HepG2 (cell line): ENCODE measurements around the gene ARHGEF39. TPM values are rescaled to one million over a fixed set of nuclear protein-coding genes. Genes with fewer than 3 reads are reported as not detected.

Experiments
- DMAP1 ChIP-seq: IDR thresholded peaks from 2 replicates; pipeline ENCODE4 v1.6.1; 2016
- DPF2 ChIP-seq: sonication (generic); formaldehyde crosslinking; IDR thresholded peaks from 2 replicates; pipeline ENCODE4 v1.4.0; 2020; ENCODE audit warnings: mild to moderate bottlenecking, low read depth, missing genetic modification reagents, borderline replicate concordance
- ELF4 ChIP-seq: sonication (generic); formaldehyde crosslinking; IDR thresholded peaks from 2 replicates; pipeline ENCODE4 v1.5.0; 2020; ENCODE audit warnings: missing genetic modification reagents, mild to moderate bottlenecking, moderate library complexity, borderline replicate concordance
- FOXO1 ChIP-seq: sonication (generic); formaldehyde crosslinking; IDR thresholded peaks from 2 replicates; pipeline ENCODE4 v1.4.0; 2020; ENCODE audit warnings: missing genetic modification reagents
- KLF9 ChIP-seq: IDR thresholded peaks from 2 replicates; pipeline ENCODE4 v1.6.1; 2016; ENCODE audit warnings: low read depth
- MBNL3 ChIP-seq: fragments of 250-450 bp; sonication (Bioruptor Pico); conservative IDR thresholded peaks from 2 replicates; pipeline ENCODE4 v1.8.0; 2022; ENCODE audit warnings: mild to moderate bottlenecking, inconsistent platforms
- MTA1 ChIP-seq: sonication (generic); formaldehyde crosslinking; IDR thresholded peaks from 2 replicates; pipeline ENCODE4 v1.4.0; 2020; ENCODE audit warnings: missing genetic modification reagents, mild to moderate bottlenecking, borderline replicate concordance
- MTA3 ChIP-seq: sonication (generic); formaldehyde crosslinking; IDR thresholded peaks from 2 replicates; pipeline ENCODE4 v1.4.0; 2020; ENCODE audit warnings: missing genetic modification reagents
- PAWR ChIP-seq: sonication (generic); formaldehyde crosslinking; IDR thresholded peaks from 2 replicates; pipeline ENCODE4 v1.4.0; 2020; ENCODE audit warnings: missing genetic modification reagents, mild to moderate bottlenecking, borderline replicate concordance
- RARA ChIP-seq: IDR thresholded peaks from 2 replicates; pipeline ENCODE4 v1.6.1; 2016; ENCODE audit warnings: missing genetic modification reagents, missing compliant biosample characterization
- RFXANK ChIP-seq: IDR thresholded peaks from 2 replicates; pipeline ENCODE4 v1.6.1; 2016
- ZFP36L2 ChIP-seq: sonication (generic); formaldehyde crosslinking; IDR thresholded peaks from 2 replicates; pipeline ENCODE4 v1.4.0; 2020; ENCODE audit warnings: missing genetic modification reagents
- ZFYVE20 ChIP-seq: sonication (generic); formaldehyde crosslinking; IDR thresholded peaks from 2 replicates; pipeline ENCODE4 v1.8.0; 2023; ENCODE audit warnings: low read depth, mild to moderate bottlenecking, moderate library complexity, missing genetic modification reagents, borderline replicate concordance
- ZNF20 ChIP-seq: sonication (generic); formaldehyde crosslinking; IDR thresholded peaks from 2 replicates; pipeline ENCODE4 v1.4.0; 2020; ENCODE audit warnings: mild to moderate bottlenecking, moderate library complexity, missing genetic modification reagents
- ZNF263 ChIP-seq: sonication (generic); formaldehyde crosslinking; IDR thresholded peaks from 2 replicates; pipeline ENCODE4 v1.4.0; 2020; ENCODE audit warnings: missing genetic modification reagents
- ZNF382 ChIP-seq: sonication (generic); formaldehyde crosslinking; IDR thresholded peaks from 2 replicates; pipeline ENCODE4 v1.5.0; 2020; ENCODE audit warnings: missing genetic modification reagents, mild to moderate bottlenecking, borderline replicate concordance
- ZNF563 ChIP-seq: sonication (generic); formaldehyde crosslinking; IDR thresholded peaks from 2 replicates; pipeline ENCODE4 v1.8.0; 2022; ENCODE audit warnings: mild to moderate bottlenecking, moderate library complexity, missing genetic modification reagents
- ZNF619 ChIP-seq: sonication (generic); formaldehyde crosslinking; IDR thresholded peaks from 2 replicates; pipeline ENCODE4 v1.4.0; 2020; ENCODE audit warnings: mild to moderate bottlenecking, missing genetic modification reagents
- ZNF891 ChIP-seq: sonication (generic); formaldehyde crosslinking; IDR thresholded peaks from 2 replicates; pipeline ENCODE4 v1.5.0; 2020; ENCODE audit warnings: mild to moderate bottlenecking, missing genetic modification reagents
- ZSCAN20 ChIP-seq: sonication (generic); formaldehyde crosslinking; IDR thresholded peaks from 2 replicates; pipeline ENCODE4 v1.4.0; 2020; ENCODE audit warnings: missing genetic modification reagents, mild to moderate bottlenecking, borderline replicate concordance
- polyA plus RNA-seq, 8 experiments: library from polyadenylated mRNA; depleted of rRNA in 3 of 8; stranded (reverse) in 7 of 8; unstranded in 1 of 8; fragments of >200 nt; fragmentation: Illumina TruSeq in 4 of 8; extraction: Trizol in 4 of 8; gene quantifications; 2 replicates each; pipeline versions ENCODE4 v1.2.1 to v1.2.3, GENCODE V29; 2011 to 2016; ENCODE audit warnings: low read depth in 4 of 8, missing spikeins in 1 of 8, mixed read lengths in 1 of 8; ENCODE audit not compliant: insufficient read depth in 1 of 8
- total RNA-seq, 5 experiments: library from RNA; depleted of rRNA; stranded (reverse); fragments of >200 nt; fragmentation: Illumina TruSeq; extraction: Trizol; gene quantifications; 2 replicates each; pipeline ENCODE4 v1.2.3, GENCODE V29; 2016; ENCODE audit warnings: low read depth in 1 of 5
- TF ChIP-seq, protein P1 (sequence below): sonication (generic); formaldehyde crosslinking; IDR thresholded peaks from 2 replicates; pipeline ENCODE4 v1.8.0; 2022; ENCODE audit warnings: missing genetic modification reagents, mild to moderate bottlenecking, moderate library complexity, borderline replicate concordance
- TF ChIP-seq, protein P2 (sequence below): sonication (generic); formaldehyde crosslinking; IDR thresholded peaks from 2 replicates; pipeline ENCODE4 v1.4.0; 2020; ENCODE audit warnings: low read depth, mild to moderate bottlenecking, missing genetic modification reagents
- TF ChIP-seq, protein P3 (sequence below): sonication (generic); formaldehyde crosslinking; IDR thresholded peaks from 2 replicates; pipeline ENCODE4 v1.5.1; 2020; ENCODE audit warnings: mild to moderate bottlenecking, missing genetic modification reagents
- TF ChIP-seq, protein P4 (sequence below): sonication (generic); formaldehyde crosslinking; IDR thresholded peaks from 2 replicates; pipeline ENCODE4 v1.4.0; 2020; ENCODE audit warnings: missing genetic modification reagents, low read depth, mild to moderate bottlenecking, borderline replicate concordance

ARHGEF39 gene
- total and polyA plus RNA-seq, 2 of the 13 experiments (the other 11 are each of a cell fraction or from before 2014, with no cell fraction given): 11.2 to 12.3 TPM

DNA sequence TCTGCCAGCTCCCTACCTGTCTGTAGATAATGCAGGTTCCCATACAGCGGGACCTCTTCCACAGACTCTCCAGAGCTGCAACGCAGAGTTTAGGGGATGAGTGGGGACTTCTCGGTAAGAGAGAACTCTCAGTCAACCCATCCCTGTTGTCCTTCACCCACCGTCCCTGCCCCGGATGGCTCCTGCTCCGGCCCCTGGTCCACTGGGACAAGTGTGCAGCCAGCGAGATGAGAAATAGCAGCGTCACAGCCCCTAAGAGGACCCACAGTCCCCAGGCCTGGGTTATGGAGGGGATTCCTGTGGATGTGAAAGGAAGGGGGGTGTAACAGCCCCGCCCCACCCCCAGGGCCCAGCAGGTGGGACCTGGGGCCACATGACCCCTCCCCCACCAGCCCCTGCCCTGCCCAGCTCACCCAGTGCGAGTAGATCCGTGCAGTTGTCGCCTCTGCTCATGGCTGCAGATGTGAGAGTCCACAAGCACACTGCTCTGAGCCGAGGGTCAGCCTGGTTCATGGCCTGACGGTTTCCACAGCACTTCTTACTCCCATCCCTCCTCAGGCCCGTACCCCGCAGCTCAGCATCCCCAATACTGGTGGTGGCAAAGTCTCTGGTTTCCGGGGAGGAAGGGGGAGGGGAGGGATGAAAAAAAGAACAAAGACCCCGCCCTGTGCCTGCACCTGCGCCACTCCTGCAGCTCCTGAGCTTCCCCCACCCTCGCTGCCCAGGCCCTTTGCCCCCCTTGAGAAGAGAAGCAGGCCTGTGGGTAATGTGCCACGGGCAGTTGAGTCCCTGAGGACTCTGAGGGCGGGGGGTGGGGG is 14.4 kb downstream of the ARHGEF39 start, which contains the start of gene SIT1 (continued):
- TF ChIP-seq, protein P1, sequence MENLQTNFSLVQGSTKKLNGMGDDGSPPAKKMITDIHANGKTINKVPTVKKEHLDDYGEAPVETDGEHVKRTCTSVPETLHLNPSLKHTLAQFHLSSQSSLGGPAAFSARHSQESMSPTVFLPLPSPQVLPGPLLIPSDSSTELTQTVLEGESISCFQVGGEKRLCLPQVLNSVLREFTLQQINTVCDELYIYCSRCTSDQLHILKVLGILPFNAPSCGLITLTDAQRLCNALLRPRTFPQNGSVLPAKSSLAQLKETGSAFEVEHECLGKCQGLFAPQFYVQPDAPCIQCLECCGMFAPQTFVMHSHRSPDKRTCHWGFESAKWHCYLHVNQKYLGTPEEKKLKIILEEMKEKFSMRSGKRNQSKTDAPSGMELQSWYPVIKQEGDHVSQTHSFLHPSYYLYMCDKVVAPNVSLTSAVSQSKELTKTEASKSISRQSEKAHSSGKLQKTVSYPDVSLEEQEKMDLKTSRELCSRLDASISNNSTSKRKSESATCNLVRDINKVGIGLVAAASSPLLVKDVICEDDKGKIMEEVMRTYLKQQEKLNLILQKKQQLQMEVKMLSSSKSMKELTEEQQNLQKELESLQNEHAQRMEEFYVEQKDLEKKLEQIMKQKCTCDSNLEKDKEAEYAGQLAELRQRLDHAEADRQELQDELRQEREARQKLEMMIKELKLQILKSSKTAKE (CRISPR knock-in tag): no peak
- TF ChIP-seq MTA3 (CRISPR knock-in tag): no peak
- no peak for TF ChIP-seq ZNF263 (CRISPR knock-in tag)
- no peak for TF ChIP-seq RARA
- no peak for TF ChIP-seq PAWR (CRISPR knock-in tag)
- TF ChIP-seq DMAP1 (CRISPR knock-in tag): no peak
- TF ChIP-seq, protein P2, sequence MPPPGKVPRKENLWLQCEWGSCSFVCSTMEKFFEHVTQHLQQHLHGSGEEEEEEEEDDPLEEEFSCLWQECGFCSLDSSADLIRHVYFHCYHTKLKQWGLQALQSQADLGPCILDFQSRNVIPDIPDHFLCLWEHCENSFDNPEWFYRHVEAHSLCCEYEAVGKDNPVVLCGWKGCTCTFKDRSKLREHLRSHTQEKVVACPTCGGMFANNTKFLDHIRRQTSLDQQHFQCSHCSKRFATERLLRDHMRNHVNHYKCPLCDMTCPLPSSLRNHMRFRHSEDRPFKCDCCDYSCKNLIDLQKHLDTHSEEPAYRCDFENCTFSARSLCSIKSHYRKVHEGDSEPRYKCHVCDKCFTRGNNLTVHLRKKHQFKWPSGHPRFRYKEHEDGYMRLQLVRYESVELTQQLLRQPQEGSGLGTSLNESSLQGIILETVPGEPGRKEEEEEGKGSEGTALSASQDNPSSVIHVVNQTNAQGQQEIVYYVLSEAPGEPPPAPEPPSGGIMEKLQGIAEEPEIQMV (CRISPR knock-in tag): no peak
- no peak for TF ChIP-seq ZNF20 (CRISPR knock-in tag)
- no peak for TF ChIP-seq KLF9 (CRISPR knock-in tag)
- no peak for TF ChIP-seq ZNF382 (CRISPR knock-in tag)
- no peak for TF ChIP-seq ZNF563 (CRISPR knock-in tag)
- no peak for TF ChIP-seq ZNF619 (CRISPR knock-in tag)
- TF ChIP-seq ELF4 (CRISPR knock-in tag): no peak
- TF ChIP-seq RFXANK: no peak
- no peak for TF ChIP-seq ZSCAN20
- TF ChIP-seq, protein P3, sequence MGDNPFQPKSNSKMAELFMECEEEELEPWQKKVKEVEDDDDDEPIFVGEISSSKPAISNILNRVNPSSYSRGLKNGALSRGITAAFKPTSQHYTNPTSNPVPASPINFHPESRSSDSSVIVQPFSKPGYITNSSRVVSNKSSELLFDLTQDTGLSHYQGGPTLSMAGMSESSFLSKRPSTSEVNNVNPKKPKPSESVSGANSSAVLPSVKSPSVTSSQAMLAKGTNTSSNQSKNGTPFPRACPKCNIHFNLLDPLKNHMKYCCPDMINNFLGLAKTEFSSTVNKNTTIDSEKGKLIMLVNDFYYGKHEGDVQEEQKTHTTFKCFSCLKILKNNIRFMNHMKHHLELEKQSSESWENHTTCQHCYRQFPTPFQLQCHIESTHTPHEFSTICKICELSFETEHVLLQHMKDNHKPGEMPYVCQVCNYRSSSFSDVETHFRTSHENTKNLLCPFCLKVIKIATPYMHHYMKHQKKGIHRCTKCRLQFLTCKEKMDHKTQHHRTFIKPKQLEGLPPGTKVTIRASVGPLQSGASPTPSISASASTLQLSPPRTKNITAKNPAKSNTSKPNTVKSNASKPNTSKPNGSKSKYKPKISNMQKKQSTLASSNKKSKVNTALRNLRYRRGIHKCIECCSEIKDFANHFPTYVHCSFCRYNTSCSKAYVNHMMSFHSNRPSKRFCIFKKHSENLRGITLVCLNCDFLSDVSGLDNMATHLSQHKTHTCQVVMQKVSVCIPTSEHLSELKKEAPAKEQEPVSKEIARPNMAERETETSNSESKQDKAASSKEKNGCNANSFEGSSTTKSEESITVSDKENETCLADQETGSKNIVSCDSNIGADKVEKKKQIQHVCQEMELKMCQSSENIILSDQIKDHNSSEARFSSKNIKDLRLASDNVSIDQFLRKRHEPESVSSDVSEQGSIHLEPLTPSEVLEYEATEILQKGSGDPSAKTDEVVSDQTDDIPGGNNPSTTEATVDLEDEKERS (CRISPR knock-in tag): no peak
- no peak for TF ChIP-seq ZFP36L2
- TF ChIP-seq ZFYVE20 (CRISPR knock-in tag): no peak
- no peak for TF ChIP-seq MBNL3 (CRISPR knock-in tag)
- no peak for TF ChIP-seq DPF2 (CRISPR knock-in tag)
- TF ChIP-seq MTA1 (CRISPR knock-in tag): no peak
- TF ChIP-seq ZNF891 (CRISPR knock-in tag): no peak
- no peak for TF ChIP-seq FOXO1 (CRISPR knock-in tag)
- TF ChIP-seq, protein P4, sequence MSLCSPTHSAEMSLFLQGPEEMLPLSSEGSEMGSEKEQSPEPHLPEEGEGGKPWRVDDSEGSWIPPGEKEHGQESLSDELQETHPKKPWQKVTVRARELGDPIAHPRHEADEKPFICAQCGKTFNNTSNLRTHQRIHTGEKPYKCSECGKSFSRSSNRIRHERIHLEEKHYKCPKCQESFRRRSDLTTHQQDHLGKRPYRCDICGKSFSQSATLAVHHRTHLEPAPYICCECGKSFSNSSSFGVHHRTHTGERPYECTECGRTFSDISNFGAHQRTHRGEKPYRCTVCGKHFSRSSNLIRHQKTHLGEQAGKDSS: no peak
